Activated CD4-positive, alpha-beta T cell treated with anti-CD3 and anti-CD28 coated beads, Interleukin-2, Interleukin-4, amounts not matched to agents 100 ng/mL and 50 ng/mL, durations not matched to agents 16 hours and 8 hours (primary cell): ENCODE results near the gene USP30.

ENCODE experiments used
- DNase-seq: peaks from one replicate; pipeline ENCODE4 v3.0.0-alpha.2; 2020; ENCODE audit warnings: low spot score

Gene USP30

DNA sequence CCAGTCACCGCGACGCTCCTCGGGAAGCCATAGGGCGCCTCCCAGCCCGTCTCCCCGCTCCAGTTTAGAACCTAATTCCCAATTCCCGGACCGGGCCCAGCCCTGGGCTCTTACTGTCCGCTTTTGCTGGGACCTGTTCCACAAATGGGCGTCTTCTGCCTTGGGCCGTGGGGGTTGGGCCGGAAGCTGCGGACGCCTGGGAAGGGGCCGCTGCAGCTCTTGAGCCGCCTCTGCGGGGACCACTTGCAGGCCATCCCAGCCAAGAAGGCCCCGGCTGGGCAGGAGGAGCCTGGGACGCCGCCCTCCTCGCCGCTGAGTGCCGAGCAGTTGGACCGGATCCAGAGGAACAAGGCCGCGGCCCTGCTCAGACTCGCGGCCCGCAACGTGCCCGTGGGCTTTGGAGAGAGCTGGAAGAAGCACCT, 45.8 kb downstream of the USP30 start:
- DNase-seq: no peak

DNA sequence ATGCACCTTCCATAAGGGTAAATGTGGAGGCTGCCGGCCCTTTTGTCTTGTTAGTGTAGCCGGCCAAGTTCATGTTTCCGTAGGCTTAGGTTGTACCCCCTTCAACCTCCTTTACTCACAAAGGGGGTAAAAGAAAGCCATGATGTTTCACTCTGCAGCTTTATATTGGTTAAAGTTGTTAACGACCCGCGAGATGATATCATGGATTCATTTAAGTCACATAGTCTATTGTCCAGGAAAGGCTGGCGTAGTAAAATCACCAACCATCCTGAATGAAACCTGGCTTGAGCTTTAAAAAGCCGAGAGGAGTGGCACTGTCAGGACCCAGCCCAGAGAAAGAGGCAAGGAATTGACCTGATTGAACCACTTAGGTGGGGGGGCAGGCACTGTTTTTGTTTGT, 46.3 kb downstream of the USP30 start:
- no peak for DNase-seq

DNA sequence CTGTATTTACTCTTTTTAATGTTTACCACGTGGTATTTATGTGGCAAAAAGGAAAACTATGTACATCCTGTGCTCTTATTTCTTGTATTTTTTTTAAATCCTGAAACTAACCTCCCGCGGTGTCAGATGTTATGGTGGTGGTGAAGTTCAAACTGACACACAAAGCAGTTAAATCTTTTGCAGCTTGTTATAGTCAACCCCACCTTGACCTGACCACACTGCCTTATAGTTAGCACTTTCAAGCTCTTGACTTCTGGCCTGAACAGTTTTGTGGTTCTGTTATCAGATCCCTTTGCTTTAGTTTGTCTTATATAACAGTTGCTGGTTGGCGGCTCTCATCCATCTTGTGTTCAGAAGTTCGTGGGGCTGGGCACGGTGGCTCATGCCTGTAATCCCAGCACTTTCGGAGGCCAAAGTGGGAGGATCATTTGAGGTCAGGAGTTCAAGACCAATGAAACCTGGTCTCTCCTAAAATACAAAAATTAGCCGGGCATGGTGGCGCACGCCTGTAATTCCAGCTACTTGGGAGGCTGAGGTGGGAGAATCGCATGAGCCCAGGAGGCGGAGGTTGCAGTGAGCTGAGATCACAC, 47.1 kb downstream of the USP30 start:
- no peak for DNase-seq

DNA sequence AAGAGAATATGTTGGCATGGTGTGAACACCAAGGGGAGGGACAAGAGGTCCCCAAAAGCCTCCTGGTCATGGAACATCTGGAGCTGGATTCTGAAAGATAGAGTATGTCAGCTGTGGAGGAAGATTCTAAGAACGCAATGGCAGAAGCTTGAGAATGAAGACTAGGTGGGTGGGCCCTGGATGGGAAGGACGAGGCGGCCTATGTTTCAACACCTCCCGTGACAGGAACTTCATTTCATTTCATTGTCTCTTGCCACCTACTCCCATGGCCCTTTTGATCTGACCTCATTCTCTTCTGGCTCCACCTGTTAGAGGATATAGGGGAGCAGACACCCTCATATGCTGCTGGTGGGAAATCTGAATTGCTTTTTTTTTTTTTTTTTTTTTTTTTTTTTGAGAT, 48.4 kb downstream of the USP30 start:
- no peak for DNase-seq

DNA sequence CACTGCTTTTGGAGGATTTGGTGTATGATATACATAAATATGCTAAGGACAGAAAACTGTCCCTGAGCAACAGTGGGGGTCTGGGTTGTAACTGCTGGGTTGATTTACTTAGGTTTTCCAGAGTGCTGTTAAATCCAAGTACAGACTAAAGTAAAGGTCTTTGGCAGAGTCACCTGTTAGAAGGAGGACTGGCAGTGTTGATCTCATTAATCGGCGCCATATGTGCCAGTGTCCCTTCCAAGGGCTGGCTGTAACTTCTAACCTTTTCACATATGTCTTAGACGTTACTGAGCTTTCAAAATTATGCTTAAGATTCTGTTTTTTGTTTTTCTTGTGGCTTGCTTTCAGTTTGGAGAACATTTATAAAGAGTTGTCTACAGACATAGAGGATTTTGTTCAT, 50.1 kb downstream of the USP30 start:
- DNase-seq: no peak

DNA sequence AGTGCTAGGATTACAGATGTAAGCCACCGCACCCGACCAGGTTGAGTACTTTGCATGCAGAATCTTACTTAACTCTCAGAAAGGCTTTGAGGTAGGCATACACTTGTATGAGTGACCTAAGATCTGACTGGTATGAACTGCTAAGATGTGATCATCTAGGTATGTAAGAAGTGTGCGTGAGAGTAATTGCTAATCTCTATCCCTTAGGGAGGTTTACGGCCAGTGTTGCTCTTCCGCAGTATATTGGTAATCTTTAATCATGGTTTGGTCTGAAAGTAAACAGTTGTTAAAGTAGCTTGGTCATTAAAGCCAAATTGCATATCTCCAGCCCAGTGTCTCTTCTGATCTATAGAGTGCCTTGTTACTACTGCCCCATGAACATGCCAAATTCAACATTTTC, 52.8 kb downstream of the USP30 start:
- DNase-seq: no peak

DNA sequence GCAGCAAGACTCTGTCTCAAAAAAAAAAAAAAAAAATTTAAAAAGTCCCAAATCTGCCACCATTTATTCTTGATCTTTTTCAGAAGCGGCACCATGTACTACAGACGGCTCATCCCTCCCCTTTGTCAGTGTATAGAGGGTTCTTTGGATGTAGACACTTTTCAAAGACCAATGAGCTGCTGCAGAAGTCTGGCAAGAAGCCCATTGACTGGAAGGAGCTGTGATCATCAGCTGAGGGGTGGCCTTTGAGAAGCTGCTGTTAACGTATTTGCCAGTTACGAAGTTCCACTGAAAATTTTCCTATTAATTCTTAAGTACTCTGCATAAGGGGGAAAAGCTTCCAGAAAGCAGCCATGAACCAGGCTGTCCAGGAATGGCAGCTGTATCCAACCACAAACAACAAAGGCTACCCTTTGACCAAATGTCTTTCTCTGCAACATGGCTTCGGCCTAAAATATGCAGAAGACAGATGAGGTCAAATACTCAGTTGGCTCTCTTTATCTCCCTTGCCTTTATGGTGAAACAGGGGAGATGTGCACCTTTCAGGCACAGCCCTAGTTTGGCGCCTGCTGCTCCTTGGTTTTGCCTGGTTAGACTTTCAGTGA, 57.5 kb downstream of the USP30 start:
- DNase-seq: no peak

DNA sequence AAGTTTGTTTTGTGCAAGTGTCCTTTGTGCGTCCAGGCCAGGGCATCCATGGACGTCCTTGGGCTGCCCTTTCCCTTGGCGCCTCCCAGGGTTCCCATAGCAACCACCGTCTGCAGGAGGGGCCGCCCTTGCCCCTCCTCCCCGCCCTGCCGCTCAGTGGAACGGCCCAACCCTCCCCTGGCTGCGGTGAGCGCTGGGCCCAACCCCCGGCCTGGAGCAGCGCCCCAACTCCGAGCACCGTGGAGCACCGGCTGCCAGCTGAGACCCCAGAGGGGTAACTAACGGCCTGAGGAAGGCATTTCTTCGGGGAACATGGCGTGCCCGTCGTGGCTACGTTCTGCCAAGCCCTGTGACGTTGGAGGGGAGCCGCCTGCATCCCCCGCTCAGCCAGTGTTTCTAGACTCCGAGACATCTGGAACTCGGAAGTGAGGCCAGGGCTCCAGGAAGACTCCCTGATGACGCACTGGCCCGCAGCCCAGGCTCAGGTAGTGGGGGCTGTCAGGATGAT, 58.7 kb downstream of the USP30 start:
- DNase-seq: peak; percentile 54

DNA sequence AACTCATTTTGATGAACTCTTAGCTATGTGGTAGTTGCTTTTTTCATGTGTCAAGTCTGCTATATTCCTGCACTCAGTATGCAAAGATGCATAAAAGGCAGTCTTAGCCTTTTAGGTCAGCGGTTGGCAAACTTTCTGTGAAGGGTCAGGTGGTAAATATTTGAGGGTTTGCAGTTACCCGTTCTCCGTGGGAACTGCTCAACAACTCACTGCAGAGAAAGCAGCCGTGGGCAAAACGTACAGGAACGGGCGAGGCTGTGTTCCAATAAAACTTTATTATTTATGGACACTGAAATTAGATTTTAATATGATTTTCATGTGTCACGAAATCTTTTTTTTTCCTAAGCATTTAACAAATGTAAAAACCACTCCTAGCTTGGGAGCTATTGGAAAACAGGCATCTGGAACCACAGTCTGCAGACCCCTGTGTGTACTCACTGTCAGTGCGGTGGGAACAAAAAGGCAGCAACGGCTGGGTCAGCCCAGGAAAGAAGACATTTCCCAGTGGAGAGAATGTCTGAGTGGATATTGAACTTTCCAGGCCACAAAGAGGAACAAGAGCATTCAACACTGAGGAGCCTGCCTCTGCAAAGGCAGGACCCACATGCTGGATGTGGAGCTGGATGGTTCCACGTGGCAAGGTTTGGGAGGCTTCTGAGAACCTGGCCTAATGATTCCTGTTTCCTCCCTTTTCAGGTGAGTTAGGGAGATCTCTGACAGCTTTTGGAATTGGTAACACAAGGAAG, 60.5 kb downstream of the USP30 start:
- DNase-seq: no peak

DNA sequence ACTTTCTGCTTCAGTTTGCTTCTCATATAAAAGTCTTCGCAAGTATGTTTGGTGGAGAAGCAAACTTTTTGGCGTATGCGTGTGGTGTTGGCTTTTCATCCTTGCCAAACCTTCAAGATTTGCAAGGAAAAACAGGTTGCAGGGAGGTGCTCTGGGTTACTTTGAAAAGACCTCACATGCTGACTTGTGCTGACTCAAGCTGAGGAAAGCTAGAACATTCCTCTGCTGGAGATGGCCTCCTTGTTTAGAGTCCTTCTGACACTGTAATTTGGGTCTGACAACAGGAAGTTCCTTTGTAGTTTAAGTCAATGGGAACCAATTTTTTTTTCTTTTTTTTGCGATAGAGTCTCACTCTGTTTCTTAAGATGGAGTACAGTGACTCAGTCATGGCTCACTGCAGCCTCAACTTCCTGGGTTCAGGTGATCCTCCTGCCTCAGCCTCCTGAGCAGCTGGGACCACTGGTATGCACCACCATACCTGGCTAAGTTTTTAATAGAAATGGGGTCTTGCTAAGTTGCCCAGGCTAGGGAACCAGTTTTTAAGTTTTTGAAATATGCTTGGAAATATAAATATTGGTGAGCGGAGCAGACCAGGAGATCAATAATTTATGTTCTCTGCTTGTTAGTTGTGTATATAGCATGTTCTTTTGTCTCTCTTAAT, 61.4 kb downstream of the USP30 start:
- no peak for DNase-seq

DNA sequence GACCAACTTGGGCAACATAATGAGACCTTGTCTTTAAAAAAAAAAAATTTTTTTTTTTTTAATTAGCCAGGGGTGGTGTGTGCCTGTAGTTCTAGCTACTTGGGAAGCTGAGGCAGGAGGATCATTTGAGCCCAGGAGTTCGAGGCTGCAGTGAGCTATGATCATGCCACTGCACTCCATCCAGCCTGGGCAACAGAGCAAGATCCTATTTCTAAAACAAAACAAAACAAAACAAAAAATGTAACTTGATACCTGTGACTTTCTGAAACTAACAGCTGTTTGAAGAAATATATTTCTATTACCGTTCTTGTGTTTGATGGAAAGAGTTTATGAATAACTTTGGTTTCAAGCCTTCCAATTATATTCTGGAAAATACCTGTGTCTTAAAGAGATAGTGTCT, 62.3 kb downstream of the USP30 start:
- DNase-seq: no peak

DNA sequence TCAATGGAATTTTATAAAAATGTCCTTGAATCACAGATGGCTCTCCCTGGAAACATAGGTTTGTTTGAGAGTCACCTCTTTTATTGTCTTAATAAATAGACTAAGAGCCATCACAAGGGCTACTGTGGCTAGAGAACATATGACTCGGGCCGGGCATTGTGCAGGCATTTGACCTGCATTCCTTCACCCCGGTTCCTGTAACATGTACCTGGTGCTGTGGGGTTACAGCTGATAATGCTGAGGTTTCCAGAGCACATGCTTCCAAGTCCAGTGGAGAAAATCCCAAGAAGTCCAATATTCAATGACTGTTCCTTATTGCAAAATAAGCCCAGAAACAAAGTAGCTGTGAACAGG, 63.0 kb downstream of the USP30 start:
- DNase-seq: no peak

DNA sequence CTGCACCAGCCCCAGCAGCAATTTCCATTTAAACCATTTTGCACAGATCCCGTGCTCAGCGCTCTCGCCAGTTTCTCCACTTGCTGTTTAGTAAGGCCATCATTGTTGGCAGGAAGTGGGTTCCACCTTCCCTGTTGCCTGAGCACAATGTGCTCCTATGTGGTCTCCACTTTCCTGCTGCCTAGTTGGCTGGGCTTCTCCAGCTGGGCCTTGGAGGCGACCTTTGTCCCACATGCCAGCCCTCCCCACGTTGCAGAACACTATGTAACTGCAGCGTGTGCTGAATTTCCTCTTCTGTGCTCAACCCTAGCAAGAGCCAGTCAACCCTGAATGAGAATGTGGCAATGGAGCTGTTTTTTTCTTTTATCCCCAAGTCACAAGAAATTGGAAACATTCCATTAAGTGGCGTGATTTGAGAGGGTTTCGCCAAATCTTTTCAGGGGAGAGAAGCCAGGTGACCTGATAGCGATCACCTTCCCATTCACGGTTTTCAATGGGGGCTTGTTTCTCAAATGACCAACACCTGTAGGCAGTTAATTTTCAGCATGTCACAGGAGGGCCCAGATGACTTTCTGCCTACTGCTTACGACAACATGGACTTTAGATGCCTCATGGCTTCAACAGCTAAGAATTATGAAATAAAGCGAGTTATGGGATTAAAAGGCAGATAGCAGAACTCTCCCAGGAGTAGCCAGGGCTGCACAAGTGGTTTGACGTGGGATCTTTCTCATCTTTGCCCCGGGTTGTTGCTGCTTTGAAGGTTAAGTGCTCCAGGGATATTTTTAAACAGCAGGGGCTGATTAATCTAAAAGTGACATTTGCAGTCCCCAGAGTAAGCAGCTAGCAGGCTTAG, 63.6 kb downstream of the USP30 start, which contains the start of gene ACACB:
Gene ACACB (plus strand): TSS at position 830 of the 853 bp plus-strand sequence. CDS start 22,819 bp downstream, outside the sequence.
- DNase-seq: no peak

DNA sequence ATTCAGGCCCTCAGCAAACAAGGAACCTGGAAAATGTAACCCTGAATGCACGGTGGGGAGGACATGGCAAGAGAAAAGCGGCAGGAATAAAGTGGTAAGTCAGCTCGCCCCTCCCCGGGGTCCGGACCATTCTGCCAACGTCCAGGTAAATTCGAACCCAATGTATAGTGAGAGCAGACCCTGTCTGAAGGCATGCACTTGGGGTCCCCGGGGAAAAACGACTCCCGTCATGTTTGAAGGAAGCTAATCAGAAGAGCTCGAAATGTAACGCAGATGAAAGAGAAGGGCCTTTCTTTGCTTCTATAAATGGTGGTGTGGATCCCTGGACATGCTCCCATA, 64.2 kb downstream of the USP30 start:
- DNase-seq: no peak

DNA sequence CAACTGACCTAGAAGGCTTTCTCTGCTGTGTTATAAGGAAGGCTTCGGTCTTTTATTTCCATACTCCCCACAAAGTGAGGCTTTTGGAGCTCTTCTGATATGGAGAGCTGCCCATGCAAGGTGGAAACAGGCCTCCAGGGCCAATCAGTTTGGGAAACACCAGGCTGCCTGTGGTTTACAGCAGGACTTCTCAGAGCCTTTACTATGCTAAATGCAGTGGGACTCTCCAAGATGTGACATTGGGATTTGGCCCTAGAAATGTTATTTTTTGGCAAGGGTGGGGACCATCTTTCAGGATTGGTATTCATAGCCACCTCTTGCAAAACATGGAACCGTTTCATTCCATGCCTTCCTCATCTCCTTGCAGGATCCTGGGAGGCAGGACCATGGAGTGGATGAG, 67.7 kb downstream of the USP30 start:
- DNase-seq: no peak

DNA sequence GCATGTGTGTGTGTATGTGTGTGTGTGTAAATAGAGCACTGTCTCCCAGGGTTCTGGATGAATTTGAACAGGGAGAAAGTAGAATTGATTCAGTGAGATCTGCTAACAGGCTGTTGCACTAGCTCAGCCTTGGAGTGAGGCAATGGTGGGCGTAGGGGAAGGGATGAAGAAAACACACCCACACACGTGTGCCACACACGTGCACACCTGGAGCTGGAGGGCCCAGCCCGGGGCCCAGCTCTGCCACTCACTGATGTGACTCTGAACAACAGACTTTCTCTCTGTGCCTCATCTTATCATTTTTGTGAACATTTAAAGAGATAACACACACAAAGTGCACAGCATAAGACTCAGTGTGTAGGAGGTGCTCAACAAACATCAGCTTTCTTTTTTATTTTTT, 68.2 kb downstream of the USP30 start:
- no peak for DNase-seq

DNA sequence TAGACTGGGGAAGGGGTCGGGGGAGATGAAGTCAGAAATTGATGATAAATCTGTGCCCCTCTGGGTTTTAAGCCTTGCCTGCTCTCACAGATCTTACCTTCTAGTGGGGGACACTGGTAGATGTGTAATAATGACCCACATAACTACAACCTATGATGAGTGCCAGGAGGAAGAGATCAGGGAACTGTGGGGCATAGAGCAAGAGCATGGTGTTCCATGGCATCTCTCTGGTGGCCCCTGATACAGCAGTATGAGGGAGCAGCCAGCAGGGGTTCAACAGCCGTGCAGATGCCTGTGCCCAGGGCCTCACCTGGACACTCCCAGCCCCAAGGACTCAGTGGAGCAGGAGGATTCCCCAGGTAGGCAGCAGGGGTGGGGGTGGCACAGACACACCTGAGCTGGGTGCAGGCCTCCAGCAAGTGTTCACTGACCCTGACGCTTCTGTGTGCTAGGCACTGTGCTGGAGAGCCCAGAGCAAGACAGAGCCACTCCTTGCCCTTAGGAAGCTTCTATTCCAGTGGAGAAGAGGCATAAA, 69.0 kb downstream of the USP30 start:
- DNase-seq: no peak

DNA sequence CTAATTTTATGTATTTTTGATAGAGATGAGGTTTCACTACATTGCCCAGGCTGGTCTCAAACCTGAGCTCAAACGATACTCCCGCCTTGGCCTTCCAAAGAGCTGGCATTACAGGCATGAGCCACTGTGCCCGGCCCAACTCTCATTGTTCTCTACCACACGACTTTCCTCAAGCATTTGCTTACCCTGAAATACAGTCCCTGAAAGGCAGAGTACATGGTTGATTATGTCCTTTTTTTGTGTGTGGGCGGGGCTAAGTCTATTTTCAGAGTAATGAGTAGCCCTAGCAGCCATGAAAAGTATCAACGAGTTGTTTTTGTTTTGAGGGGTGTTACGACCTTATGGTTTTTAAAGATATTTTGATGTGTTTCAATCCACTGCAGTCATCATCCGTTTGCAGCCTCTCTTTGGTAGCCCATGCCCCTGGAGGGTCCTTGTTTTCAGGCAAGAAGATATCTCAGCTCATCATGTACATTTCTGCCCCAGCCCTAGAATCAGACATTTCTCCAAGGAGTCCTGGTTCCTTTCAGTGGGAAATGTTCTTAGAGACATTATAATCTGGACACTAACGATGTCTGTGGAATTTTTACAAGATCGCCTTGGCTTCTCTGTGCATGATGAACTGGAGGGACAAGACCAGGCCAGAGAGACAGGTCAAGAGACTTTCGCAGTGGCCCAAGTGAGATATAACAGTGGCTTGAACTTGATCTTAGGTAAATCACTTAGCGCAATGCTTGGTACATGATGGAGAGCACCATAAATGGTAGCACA, 72.7 kb downstream of the USP30 start:
- no peak for DNase-seq

DNA sequence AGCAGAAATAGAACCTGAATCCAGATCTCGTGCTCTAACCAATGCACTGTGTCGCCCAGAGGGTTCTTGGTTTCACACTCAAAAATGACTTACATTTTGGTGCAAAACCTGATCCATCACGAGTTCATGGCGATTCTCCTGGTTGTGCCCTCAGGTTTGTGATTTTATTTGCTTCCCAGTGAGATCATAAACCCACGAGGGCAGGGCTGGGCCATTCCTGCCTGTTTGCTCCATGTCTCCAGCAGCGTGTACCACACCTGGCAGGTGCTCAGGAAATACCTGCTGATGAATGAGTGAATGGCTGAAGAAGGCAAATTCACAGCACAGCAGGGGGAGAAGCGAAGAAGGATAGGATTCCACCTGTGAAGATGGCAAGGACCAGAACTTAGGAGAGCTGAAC, 73.4 kb downstream of the USP30 start:
- no peak for DNase-seq

DNA sequence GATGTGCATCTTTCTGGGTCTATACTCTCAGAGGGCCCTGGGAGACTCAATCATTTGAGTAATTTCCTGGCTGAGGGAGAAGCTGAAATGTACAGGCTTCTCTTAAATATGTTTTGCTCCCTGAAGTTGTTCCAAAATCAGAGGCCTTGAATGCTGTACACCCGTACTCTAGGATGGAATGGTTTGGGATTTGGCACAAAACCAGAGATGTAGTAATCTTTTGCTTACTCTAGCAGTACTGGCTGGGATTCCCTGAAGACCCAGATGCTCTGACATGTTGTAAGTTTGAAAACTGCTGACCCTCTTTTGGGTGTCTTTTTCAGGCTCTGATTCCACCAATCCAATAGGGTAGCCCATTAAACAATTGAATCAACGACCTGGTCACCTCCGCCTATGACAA, 74.4 kb downstream of the USP30 start:
- DNase-seq: no peak
